ENCODE results near the gene CUL2.
"Not testable (repeated sequence)": the region's sequence is repeated elsewhere in the genome, so short reads cannot be mapped to it uniquely, and the experiment has no call there.

CUL2 gene

GRCh38 chr10:34978080-34978479 is 112.1 kb downstream of the CUL2 start:
- no peak for DNase-seq (ENCODE audit: low spot score)

- DNase-seq (ENCODE audit: low spot score), result not testable (repeated sequence)
These were observed 113.7 kb downstream of the CUL2 start for GRCh38 chr10:34976380-34976910.

- not testable (repeated sequence) for DNase-seq (ENCODE audit: low spot score)
These were observed 115.6 kb downstream of the CUL2 start for GRCh38 chr10:34974364-34975065.

- not testable (repeated sequence) for DNase-seq (ENCODE audit: low spot score)
These were observed 116.4 kb downstream of the CUL2 start for GRCh38 chr10:34973757-34974156.

- not testable (repeated sequence) for DNase-seq (ENCODE audit: low spot score)
These were observed 117.0 kb downstream of the CUL2 start for GRCh38 chr10:34973121-34973520.

- not testable (repeated sequence) for DNase-seq (ENCODE audit: low spot score)
These were observed 117.5 kb downstream of the CUL2 start for GRCh38 chr10:34972591-34972990.

- not testable (repeated sequence) for DNase-seq (ENCODE audit: low spot score)
These were observed 118.4 kb downstream of the CUL2 start for GRCh38 chr10:34971606-34972334.

GRCh38 chr10:34969171-34969570 is 121.0 kb downstream of the CUL2 start:
- no peak for DNase-seq (ENCODE audit: low spot score)

GRCh38 chr10:34967335-34967880 is 122.7 kb downstream of the CUL2 start:
- DNase-seq (ENCODE audit: low spot score), result no peak

GRCh38 chr10:34966451-34966850 is 123.7 kb downstream of the CUL2 start:
- no peak for DNase-seq (ENCODE audit: low spot score)

GRCh38 chr10:34966040-34966439 is 124.1 kb downstream of the CUL2 start:
- no peak for DNase-seq (ENCODE audit: low spot score)

- DNase-seq (ENCODE audit: low spot score), result no peak
These were observed 125.9 kb downstream of the CUL2 start for GRCh38 chr10:34964166-34964800.

- no peak for DNase-seq (ENCODE audit: low spot score)
These were observed 127.3 kb downstream of the CUL2 start for GRCh38 chr10:34962866-34963265.

GRCh38 chr10:34960983-34961382 is 129.2 kb downstream of the CUL2 start:
- DNase-seq (ENCODE audit: low spot score), result no peak

GRCh38 chr10:34959786-34960185 is 130.4 kb downstream of the CUL2 start:
- DNase-seq (ENCODE audit: low spot score), result no peak

- no peak for DNase-seq (ENCODE audit: low spot score)
These were observed 130.8 kb downstream of the CUL2 start for GRCh38 chr10:34959321-34959720.

All from germinal center (tissue), 1 donor.